Muscle layer of colon (tissue), 2 donors: Measurements from ENCODE around the gene RAB13.
"Not testable (repeated sequence)": the region's sequence is repeated elsewhere in the genome, so short reads cannot be mapped to it uniquely, and the experiment has no call there.

Experiments
- H3K27ac ChIP-seq: one replicate; pipeline ENCODE4 v1.7.0; 2013; ENCODE audit warnings: low read depth, mild to moderate bottlenecking, low read length, moderate library complexity
- H3K27me3 ChIP-seq, 2 donors: one replicate each; pipeline ENCODE4 v1.7.0; 2013; ENCODE audit warnings: low read length in 2 of 2, mild to moderate bottlenecking in 2 of 2; ENCODE audit not compliant: insufficient read depth in 2 of 2, control insufficient read depth in 1 of 2
- H3K36me3 ChIP-seq: one replicate; pipeline ENCODE4 v1.7.0; 2013; ENCODE audit warnings: mild to moderate bottlenecking, low read length; ENCODE audit not compliant: insufficient read depth
- H3K4me1 ChIP-seq: one replicate; pipeline ENCODE4 v1.7.0; 2013; ENCODE audit warnings: mild to moderate bottlenecking, low read length; ENCODE audit not compliant: insufficient read depth
- H3K4me3 ChIP-seq, 2 donors: one replicate each; pipeline ENCODE4 v1.7.0; 2013; ENCODE audit warnings: low read length in 2 of 2, low read depth in 1 of 2, mild to moderate bottlenecking in 1 of 2, moderate library complexity in 1 of 2
- H3K9ac ChIP-seq: one replicate; pipeline ENCODE4 v1.7.0; 2013; ENCODE audit warnings: low read length
- H3K9me3 ChIP-seq: one replicate; pipeline ENCODE4 v1.7.0; 2013; ENCODE audit warnings: mild to moderate bottlenecking, low read length
- donor health status: abdominal sarcoma.
- donor health status: Adenocarcinoma of cecum.

Gene RAB13

GRCh38 chr1:153985941-153986761, at the start of gene RAB13:
Gene RAB13, minus strand, starts transcription at chr1:153986339. Its CDS starts 103 bp downstream, at chr1:153986236.
- Histone ChIP-seq H3K27me3 (no peaks in the 10 kb centered on the region), H3K4me3 (peak within 1 kb of the TSS; percentile 58 to 85), H3K4me1 (peaks cover 24% of the 10 kb centered on the region), H3K9ac (peak within 1 kb of the TSS; percentile 88), H3K36me3 (peaks cover 20% of the 10 kb centered on the region), H3K9me3 (no peaks in the 10 kb centered on the region), H3K27ac (peak within 1 kb of the TSS; percentile 91)

GRCh38 chr1:154033697-154034096, 47.6 kb upstream of the RAB13 start:
- not testable (repeated sequence) for H3K4me3 ChIP-seq, H3K27me3 ChIP-seq, H3K4me1 ChIP-seq, H3K27ac ChIP-seq, H3K9me3 ChIP-seq, H3K36me3 ChIP-seq, H3K9ac ChIP-seq

GRCh38 chr1:154019940-154020339, 33.8 kb upstream of the RAB13 start:
- H3K27ac ChIP-seq: no peak overlapping the region
- H3K4me1 ChIP-seq: no peaks in the 10 kb centered on the region
- no peaks in the 10 kb centered on the region for H3K36me3 ChIP-seq
- no peaks in the 10 kb centered on the region for H3K9me3 ChIP-seq
- no peak overlapping the region for H3K9ac ChIP-seq
- no peak overlapping the region for H3K4me3 ChIP-seq
- H3K27me3 ChIP-seq: no peaks in the 10 kb centered on the region

GRCh38 chr1:154019269-154019668, 33.1 kb upstream of the RAB13 start:
- Histone ChIP-seq H3K9ac (no peak overlapping the region), H3K27me3 (no peaks in the 10 kb centered on the region), H3K27ac (no peak overlapping the region), H3K4me1 (no peaks in the 10 kb centered on the region), H3K4me3 (no peak overlapping the region), H3K9me3 (no peaks in the 10 kb centered on the region), H3K36me3 (no peaks in the 10 kb centered on the region)

- Histone ChIP-seq H3K36me3 (no peaks in the 10 kb centered on the region), H3K4me3 (no peak overlapping the region), H3K27ac (no peak overlapping the region), H3K27me3 (no peaks in the 10 kb centered on the region), H3K9me3 (no peaks in the 10 kb centered on the region), H3K4me1 (no peaks in the 10 kb centered on the region), H3K9ac (no peak overlapping the region)
These were observed 28.2 kb upstream of the RAB13 start for GRCh38 chr1:154014154-154014907.

DNA sequence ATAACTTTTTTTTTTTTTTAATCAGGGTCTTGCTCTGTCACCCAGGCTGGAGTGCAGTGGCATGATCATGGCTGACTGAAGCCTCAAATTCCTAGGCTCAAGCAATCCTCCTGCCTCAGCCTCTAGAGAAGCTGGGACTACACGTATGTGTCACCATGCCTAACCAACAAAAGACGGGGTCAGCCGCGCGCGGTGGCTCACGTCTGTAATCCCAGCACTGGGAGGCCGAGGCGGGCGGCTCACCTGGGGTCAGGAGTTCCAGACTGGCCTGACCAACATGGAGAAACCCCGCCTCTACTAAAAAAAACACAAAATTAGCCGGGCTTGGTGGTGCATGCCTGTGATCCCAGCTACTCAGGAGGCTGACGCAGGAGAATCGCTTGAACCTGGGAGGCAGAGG, 26.4 kb upstream of the RAB13 start:
- H3K4me3 ChIP-seq, H3K9me3 ChIP-seq, H3K27ac ChIP-seq, H3K36me3 ChIP-seq, H3K27me3 ChIP-seq, H3K4me1 ChIP-seq, H3K9ac ChIP-seq: not testable (repeated sequence)

- Histone ChIP-seq H3K9me3 (no peaks in the 10 kb centered on the region), H3K27ac (no peak overlapping the region), H3K36me3 (no peaks in the 10 kb centered on the region), H3K4me3 (no peak overlapping the region), H3K9ac (no peak overlapping the region), H3K27me3 (no peaks in the 10 kb centered on the region), H3K4me1 (no peaks in the 10 kb centered on the region)
These were observed 26.0 kb upstream of the RAB13 start for GRCh38 chr1:154012129-154012528.

- Histone ChIP-seq H3K4me1 (no peaks in the 10 kb centered on the region), H3K36me3 (no peaks in the 10 kb centered on the region), H3K4me3 (no peak overlapping the region), H3K27ac (no peak overlapping the region), H3K9ac (no peak overlapping the region), H3K27me3 (no peaks in the 10 kb centered on the region), H3K9me3 (no peaks in the 10 kb centered on the region)
These were observed 20.0 kb upstream of the RAB13 start for GRCh38 chr1:154006136-154006535.

DNA sequence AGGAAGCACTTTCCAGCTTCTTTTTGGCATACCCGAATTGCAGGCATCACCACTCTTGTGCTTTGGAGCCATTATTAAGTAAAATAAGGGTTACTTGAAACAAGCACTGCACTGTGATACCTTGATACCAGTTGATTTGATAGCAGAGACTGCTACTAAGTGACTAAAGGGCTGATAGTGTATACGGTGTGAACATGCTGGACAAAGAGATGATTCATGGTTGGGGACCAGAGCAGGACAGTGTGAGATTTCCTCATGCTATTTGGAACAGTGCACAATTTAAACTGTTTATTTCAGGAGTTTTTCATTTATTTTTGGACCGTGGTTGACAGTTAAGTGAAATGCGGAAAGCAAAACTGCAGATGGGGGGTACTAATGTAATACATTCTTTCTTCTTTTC, 14.3 kb upstream of the RAB13 start:
- Histone ChIP-seq H3K27ac (no peak overlapping the region), H3K9ac (no peak overlapping the region), H3K4me1 (no peaks in the 10 kb centered on the region), H3K4me3 (no peak overlapping the region), H3K9me3 (no peaks in the 10 kb centered on the region), H3K36me3 (no peaks in the 10 kb centered on the region), H3K27me3 (no peaks in the 10 kb centered on the region)

DNA sequence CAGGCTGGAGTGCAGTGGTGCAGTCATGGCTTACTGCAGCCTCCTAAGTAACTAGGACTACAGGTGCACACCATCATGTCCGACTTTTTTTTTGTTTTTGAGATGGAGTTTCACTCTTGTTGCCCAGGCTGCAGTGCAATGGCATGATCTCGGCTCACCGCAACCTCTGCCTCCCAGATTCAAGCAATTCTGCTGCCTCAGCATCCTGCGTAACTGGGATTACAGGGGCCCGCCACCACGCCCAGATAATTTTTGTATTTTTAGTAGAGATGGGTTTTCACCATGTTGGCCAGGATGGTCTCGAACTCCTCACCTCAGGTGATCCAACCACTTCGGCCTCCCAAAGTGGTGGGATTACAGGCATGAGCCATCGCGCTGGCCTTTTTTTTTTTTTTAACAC, 10.7 kb upstream of the RAB13 start:
- not testable (repeated sequence) for H3K4me3 ChIP-seq, H3K9me3 ChIP-seq, H3K27me3 ChIP-seq, H3K27ac ChIP-seq, H3K9ac ChIP-seq
- Histone ChIP-seq H3K4me1 (peaks cover 13% of the 10 kb centered on the region), H3K36me3 (peaks cover 21% of the 10 kb centered on the region)

DNA sequence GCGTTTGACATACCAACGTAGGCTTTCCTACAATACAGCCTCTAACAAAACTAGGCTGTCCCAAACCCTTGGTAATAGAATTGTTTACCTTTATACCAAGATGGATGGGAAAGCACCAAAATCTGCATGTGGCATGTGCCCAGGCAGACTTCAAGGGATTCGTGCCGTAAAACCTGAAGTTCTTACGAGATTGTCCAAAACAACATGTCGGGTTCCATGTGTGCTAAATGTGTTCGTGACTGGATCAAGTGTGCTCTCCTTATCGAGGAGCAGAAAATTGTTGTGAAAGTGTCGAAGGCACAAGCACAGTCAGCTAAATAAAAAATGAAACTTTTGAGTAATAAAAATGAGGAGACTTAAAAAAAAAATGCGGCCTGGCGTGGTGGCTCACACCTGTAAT, 9.5 kb upstream of the RAB13 start:
- H3K9me3 ChIP-seq: no peaks in the 10 kb centered on the region
- no peak overlapping the region for H3K9ac ChIP-seq
- peaks cover 18% of the 10 kb centered on the region for H3K4me1 ChIP-seq
- H3K27ac ChIP-seq: no peak overlapping the region
- no peak overlapping the region for H3K4me3 ChIP-seq
- no peaks in the 10 kb centered on the region for H3K27me3 ChIP-seq
- H3K36me3 ChIP-seq: peaks cover 25% of the 10 kb centered on the region
